ENCODE results near the gene EDA.

Gene EDA

DNA sequence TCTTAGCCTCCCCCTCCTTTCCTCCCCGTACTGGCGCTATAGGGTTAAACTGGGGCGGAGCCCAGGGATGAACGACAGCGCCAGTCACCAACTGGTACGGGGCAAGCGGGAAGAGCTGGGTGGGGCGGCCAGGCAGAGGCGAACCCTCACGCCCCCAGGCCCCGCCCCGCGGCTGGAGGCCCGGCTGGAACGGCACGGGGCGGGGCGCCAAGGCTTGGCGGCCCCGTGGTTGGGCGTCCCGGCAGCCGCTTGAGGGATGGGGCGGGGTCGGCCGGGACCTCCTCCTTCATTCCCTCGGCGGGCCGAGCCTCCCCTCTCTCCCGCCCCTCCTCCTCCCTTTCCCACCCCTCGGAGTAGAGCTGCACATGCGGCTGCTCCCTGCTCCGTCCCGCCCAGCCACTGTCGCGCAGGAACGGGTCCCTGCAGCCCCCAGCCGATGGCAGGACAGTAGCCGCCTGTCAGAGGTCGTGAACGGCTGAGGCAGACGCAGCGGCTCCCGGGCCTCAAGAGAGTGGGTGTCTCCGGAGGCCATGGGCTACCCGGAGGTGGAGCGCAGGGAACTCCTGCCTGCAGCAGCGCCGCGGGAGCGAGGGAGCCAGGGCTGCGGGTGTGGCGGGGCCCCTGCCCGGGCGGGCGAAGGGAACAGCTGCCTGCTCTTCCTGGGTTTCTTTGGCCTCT is at the start of gene EDA:
Gene EDA, plus strand, starts transcription at position 335 of the 678 bp plus-strand sequence.
- FAIRE-seq = no peak

DNA sequence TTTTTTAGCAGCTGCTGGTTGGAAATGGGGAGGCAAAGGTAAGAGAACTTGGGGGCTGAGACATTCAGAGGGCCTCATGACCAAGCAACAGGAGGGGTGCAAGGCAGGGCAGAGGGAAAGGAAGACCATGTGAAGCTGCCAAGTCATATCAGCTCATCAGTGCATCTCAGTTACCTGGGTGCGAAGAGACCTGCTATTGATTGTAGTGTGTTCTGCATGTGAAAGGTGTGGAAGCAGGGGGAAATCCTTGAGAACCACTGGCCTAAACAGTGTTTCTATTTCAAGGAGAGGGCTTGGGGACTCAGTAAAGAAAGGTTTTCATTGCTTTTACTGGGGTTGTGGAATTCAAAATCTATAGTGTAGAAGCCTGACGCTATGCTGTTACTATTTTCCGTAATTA is 47.1 kb upstream of the EDA start:
- no peak for FAIRE-seq

DNA sequence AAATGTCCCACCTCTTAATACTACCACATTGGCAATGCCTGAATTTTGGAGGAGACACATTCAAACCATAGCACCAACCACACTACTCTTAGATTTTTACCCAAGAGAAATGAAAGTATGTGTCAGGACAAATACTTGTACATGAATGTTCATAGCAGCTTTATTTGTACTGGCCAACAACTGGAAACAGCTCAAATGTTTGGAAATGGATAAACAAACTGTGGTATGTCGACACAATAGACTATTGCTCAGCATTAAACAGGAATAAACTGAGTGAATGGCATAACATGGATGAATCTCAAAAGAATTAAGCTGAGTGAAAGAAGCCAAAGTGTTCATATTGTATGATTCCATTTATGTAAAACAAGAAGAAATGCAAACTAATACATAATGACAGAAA is 18.5 kb upstream of the EDA start:
- FAIRE-seq = no peak

DNA sequence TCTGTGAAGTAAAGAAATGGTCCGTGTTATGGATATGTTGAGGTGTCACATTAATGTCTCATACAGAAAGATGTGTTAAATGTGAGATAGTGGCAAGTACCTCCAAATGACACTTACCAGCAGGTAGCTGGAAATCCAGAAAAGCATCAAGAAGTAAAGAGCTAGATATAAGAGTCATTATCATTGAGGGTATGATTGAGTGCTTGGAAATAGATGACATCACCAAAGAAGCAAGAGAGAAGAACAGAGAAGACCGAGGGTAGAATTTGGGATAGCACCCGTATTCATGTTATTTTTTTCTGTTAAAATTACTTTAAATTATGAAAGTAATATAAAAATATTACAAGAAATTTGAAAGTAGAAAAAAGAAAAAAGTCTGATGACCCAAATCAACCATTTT is 15.7 kb upstream of the EDA start:
- peak; percentile 47 for FAIRE-seq

DNA sequence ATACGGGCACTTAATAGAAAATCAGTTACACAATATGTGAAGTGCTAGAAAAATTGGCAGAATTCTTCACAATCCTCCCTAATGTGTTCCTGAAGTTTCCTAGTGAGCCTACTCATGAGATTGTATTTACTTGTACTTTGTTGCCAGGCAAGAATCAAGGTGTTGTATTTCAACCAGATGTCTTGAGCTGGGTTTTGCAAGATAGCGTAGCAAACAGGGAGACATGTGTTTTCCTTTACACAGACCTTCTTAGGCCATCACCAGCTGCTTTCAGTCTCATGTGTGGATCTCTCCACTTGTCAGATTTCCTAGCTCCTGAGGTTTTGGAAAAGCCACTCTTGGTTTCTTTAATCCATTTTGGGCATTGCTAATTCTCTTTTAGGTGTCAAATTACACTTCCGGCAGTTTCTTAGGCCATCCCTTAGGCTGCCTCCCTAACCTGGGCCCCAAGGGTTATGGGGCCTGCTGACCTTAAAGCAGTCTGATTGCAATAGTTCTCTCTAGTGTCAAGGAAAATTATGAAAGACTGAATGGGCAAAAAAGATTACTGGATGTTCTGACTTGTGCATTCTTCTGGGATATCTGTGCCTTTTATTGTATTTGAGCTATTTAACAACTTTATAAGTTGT is 12.2 kb upstream of the EDA start:
- FAIRE-seq = peak; percentile 66

DNA sequence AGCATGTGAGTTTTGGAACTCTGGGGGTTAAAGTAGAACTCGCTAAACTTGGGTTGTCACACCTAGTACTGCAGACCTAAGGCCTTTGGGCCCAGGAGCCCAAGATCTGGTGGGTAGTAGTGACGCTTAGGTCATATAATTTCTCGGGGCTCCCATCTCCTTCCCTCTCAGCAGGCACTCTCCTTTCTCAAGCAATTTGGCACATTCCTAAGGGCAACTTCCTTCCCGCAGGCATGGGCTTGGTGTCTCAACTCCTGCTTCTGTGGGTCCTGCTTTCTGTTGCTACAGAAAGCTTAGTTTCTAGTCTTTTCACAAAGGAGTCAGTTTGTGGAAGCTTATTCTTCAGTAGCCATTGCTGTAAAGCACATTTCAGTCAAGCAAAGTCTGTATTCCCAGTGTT is 10.4 kb upstream of the EDA start:
- no peak for FAIRE-seq

DNA sequence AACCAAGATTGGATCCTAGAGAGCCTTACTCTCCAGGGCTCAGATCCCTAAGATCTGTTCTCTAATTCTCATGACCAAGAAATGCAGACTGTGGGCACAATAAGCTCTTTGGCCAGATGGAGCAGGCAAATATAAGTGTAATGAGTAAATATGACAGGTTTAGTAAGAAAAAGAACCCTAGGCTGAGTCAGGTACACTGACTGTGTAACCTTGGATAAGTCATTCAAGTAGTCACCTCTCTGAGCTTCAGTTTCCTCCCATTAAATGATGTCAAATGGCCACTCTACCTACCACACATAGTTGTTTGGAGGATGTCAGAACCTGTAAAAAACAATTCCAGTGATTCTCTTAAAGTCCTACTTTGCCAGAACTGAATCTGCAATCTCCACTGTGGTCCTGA is 8.3 kb upstream of the EDA start:
- FAIRE-seq = no peak

DNA sequence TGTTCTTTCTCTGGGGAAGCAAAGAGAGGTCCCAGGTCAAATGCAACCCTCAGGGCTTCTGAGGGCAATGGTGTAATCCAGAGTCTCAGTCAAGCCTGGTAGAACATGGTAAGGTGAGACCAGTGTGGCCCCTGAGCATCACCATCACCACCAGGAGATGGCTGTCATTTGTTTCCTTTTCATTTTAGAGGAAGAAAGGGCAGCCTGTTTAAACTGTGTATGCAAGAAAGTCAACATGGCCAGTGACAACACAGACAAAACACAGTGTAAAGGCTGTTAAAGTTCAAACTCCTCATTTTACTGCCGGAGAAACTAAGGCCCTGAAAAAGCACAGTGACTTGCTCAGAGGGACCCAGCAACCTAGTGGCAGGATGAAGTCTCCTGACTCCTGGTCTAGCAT is 2.0 kb upstream of the EDA start:
- no peak for FAIRE-seq

DNA sequence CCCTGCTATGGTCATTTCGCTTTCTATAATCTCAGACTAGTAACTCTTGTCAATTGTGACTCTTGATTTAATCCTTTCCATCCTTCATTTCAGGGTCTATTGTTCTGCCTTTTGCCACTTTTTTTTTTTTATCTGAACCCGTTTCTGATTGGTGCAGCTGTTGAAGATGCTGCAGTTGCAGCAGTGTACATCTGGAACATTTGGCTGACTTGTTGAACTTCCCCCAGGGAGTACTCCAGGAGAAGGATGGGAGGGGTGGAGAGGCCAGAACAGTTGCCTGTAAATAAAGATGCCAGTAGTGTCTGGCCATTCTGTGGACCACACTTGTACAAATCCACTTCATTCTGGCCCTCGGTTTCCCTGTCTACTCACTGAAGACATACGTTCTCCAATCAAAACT is 1.0 kb upstream of the EDA start:
- FAIRE-seq = peak; percentile 28

DNA sequence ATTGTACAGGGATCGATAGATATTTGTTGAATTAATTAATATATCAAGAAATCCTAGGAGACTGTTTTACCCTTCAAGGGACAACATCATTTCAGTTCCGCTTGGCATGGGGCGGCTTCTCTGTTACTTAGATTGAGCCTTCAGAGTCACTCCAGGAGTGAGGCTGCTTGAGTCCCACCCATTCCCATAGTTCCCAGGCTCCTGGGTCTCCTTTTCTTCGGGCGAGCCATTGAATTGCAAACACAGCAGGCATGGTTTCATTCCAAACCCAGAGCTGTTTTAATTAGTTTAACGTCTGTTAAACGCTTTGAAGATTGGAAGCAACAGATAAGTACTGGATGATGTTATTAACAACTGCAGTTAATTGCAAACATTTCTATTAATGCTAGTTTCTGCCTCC is 571 bp upstream of the EDA start:
- no peak for FAIRE-seq

DNA sequence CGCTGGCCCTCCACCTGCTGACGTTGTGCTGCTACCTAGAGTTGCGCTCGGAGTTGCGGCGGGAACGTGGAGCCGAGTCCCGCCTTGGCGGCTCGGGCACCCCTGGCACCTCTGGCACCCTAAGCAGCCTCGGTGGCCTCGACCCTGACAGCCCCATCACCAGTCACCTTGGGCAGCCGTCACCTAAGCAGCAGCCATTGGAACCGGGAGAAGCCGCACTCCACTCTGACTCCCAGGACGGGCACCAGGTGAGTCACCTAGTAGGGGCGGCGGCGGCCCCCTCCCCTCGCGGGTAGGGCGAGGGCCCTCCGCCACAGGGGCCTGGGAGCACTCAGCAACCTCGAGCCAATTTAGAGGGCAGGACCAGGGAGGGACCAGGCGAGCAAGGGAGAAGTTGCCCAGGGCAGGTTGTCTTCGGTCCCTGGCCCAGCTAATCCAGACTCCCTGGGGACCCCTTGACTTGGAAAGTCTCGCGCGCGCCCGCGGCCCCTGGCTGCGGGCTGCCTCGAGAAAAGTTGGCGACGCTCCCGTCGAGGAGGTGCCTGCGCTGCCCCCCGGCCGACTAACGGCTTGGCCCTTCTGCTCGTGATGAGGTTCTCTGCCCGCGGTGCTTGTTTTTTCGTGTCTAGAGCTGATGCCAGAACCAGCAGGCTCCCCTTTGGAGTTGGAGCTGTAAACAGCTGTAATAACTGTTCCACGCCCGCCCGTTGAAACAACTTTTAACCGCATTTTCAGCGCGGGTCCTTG is 717 bp downstream of the EDA start:
- FAIRE-seq = no peak

DNA sequence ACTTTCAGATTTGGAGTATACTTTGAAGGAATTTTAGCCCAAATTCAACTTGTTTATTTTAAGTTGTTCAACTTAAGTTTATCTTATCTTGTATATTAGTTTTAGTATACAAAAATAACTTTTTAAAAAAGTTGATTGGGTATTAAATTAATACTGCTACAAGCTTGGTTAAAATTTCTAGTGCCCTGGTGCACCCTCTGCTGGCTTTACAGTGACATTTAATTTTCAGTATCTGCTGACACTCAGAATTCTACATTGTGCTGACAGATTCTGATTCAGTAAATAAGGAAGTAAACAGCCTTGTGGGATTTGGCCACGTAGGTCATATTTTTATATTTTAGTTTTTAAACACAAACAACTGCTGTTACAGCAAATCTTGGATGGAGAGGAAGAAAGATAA is 2.9 kb downstream of the EDA start:
- FAIRE-seq = peak; percentile 82

DNA sequence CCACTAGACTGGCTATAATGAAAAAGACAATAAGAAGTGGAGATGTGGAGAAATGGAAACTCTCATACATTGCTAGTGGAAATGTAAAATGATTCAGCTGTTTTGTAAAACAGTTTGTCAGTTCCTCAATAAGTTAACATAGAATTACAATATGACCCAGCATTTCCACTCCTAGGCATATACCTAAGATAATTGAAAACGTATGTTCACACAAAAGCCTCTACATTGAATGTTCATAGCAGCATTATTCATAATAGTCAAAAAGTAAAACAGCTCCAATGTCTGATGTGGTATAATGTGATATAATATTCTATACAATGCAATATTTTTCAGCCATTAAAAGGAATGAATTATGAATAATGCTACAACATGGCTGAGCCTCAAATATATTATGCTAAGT is 10.2 kb downstream of the EDA start:
- no peak for FAIRE-seq

DNA sequence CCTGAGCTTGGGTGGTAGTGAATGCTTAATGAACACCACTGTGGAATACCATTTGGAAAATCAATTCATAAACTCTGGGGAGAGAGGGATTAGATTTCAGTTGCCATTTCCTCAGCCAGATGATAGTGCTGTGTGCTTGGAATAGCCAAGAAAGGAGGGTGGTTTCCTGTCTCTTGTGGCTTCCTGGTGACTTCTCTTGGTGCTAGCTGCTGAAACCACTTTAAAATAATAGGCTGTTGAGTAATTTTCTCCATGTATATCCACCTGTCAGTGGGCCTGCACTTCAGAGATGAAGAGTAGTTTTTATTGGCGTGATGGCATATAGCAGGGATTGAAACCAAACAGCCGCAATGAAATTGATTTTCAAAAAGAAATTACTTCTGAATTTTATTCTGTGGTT is 11.8 kb downstream of the EDA start:
- FAIRE-seq = no peak

DNA sequence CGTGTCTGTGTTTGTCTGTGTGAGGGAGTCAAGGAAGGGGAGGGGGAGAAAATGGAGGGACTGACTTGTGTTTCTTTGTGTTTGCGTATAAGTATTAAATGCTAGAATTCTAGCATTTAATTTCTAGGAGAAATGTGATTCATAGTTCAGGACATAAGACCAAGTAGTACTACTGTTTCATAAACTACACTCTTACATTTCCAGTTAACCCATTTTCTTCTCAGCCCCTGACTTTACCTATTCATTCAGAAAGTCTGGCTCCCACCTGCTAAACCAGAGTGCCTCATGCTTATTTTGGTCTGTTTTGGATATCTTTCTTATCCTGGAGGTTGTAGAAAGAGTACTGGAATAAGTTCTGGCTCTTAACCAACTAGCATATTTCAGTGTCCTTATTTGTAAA is 14.2 kb downstream of the EDA start:
- FAIRE-seq = no peak

DNA sequence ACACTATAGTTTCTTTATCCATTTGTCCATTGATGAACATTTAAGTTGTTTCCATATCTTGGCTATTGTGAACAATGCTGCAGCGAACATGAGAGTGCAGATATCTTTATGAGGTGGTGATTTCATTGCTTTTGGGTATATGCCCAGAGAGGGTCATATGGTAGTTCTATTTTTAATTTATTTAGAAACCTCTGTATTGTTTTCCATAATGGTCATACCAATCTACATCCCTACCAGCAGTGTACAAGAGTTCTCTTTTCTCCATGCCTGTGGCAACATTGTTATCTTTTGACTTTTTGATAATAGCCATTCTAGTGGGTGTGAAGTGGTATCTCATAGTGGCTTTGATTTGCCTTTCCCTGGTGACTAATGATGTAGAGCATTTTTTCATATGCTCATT is 48.8 kb downstream of the EDA start:
- FAIRE-seq = peak; percentile 43

DNA sequence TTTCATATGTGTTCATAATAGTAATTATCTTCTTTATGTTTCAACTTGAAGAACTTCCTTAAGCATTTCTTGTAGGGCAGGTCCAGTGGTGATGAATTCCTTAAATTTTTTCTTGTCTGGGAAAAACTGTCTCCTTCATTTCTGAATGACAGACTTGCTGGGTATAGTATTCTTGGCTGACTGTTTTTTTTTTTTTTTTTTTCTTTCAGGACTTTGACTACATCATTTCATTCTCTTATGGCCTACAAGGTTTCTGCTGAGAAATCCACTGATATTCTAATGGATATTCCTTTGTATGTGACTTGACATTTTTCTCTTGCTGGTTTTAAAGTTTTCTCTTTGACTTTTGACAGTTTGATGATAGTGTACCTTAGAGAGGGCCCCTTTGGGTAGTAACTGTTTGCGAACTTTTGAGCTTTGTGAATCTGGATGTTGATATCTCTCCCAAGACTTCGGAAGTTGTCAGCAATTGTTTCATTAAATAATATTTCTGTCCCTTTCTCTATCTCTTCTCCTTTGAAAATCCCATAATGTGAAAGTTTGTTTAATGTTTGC is 54.2 kb downstream of the EDA start:
- peak; percentile 65 for FAIRE-seq

DNA sequence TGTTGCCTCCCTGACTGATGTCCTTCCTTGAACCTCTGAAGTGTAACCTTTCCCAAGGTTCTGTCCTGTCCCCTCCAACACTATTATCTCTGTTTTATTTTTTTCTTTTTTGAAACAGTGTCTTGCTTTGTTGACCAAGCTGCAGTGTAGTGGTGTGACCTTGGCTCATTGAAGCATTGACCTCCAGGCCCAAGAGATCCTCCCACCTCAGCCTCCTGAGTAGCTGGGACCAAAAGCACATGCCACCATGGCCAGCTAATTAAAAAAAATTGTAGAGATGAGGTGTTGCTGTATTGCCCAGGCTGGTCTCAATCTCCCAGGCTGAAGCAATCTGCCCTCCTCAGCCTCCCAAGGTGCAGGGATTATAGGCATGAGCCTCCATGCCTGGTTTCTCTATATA is 59.0 kb downstream of the EDA start:
- no peak for FAIRE-seq

DNA sequence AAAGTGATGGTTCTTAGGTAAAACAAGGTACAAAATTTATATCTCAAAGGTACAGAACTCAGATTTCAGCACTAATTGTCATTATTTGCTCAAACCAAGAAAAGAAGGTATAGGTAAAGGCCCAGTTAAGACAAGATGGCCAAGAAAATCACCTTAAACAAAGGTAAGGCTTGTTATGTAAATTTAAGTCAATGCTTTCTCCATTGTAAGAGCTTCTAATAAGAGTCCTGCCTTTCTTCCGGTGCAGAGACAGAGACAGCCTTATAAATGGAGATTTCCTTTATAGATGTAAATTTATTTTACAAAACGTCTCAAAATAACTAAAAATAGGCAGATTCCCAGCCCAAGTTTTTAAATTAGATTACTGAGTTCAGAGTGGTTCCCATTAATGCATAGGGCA is 89.9 kb downstream of the EDA start:
- peak; percentile 38 for FAIRE-seq

DNA sequence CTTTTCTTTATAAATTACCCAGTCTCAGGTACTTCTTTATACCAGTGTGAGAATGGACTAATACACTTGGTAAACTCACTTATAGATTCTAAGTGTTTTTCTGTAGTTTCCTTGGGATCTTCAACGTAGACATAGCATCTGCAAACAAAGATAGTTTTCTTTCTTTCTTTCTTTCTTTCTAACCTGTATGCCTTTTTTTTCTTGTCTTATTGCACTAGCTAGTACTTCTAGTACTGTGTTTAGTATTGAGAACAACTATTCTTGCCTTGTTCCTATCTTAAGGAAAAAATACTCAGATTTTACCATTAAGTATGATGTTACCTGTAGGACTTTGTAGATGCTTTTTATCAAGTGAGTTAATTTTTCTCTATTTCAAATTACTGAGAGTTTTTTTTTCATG is 102.2 kb downstream of the EDA start:
- FAIRE-seq = peak; percentile 88

DNA sequence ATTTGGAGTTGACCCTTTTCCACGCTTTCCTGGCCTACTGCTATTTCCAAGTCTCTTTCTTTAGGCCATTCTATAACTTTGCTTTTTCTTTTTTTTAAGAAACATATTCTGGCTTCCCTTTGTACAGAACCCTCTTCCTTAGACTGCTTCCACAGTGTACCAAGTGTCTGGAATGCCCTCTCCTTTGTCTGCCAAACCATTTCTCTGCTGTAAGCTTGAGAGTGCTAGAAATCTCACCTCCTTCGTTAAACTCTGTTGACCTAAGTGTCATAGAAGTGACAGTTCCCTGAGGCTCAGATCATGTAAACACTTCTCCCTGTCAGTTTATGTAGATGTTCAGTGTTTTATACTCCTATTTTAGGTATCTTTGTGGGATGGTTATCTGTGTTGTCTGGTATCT is 108.4 kb downstream of the EDA start:
- FAIRE-seq = no peak

DNA sequence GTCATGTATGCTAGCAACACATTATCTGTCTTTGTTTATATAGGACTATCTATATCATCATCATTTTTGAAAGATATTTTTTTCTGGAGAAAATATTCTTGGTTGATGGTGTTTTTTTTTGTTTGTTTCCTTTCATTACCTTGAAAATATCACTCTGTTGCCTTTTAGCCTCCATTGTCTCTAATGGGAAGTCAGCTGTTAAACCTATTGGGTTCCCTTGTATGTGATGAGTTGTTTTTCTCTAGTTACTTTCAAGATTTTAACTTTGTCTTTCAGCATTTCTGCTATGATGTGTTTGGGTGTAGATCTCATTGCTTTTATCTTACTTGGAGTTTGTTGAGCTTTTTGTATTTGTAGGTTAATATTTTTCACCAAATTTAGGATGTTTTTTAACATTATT is 124.4 kb downstream of the EDA start:
- FAIRE-seq = no peak

DNA sequence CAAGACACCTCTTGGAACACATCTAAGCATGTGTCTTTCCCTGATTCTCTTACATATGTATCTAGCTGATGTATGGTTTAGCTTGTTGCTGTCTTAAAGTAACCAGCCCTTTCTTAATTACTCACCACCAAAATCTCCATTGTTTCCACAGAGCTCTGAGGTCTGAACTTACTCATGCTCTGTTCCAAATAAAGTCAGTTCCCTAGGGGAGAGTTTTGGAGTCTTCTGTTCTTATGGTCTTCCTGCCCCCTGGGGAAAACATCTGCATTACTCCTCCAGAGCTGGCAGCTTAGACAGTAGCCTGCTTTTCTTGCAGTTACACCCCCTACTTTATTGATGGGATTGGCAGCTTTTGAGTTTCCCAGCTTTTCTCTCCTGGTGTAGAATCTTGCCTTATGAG is 125.8 kb downstream of the EDA start:
- no peak for FAIRE-seq

DNA sequence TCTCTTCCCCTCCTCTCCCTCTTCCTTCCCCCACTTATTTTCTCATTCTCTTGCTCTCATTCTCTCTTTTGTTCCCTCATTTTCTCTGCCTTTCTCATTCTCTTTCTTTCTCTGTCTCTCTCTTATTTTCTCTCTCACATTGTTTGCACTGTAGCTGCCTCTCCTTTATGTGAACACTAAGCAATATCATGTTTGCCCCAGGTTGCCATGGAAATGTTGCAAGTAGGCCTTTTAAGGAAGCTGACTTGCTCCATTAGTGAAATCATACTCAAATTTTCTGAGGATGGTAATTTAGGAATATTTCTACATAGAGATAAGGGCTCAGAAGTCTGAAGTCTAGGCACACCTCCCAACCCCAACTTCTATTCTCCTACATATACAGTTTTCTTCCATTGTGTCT is 130.1 kb downstream of the EDA start:
- FAIRE-seq = no peak
